A673 (cell line): ENCODE data around the gene DGKQ. TPM values are rescaled to one million over a fixed set of nuclear protein-coding genes. Genes with fewer than 3 reads are reported as not detected.
"Not testable (repeated sequence)": the region's sequence is repeated elsewhere in the genome, so short reads cannot be mapped to it uniquely, and the experiment has no call there.

ENCODE experiments used
- BruUV-seq: library from RNA; stranded (reverse); fragments of 400-500 nt; replicated peaks from 2 replicates; lab custom pipeline; 2021; lab: Mats Ljungman, UMichigan
- CTCF ChIA-PET: fragments of 300-600 bp; sonication (Branson Sonifier 250); formaldehyde crosslinking; loops from one replicate; lab custom pipeline; 2022; ENCODE audit warnings: antibody characterized with exemption; lab: Charles Lee
- POLR2A ChIA-PET: fragments of 300-600 bp; sonication (Branson Sonifier 250); formaldehyde crosslinking; loops from one replicate; lab custom pipeline; 2022; ENCODE audit warnings: antibody characterized with exemption; ENCODE audit not compliant: low non-redundant PET; lab: Charles Lee
- DNase-seq: peaks from one replicate; pipeline ENCODE4 v3.0.0-alpha.2; 2015; ENCODE audit warnings: low spot score
- H3K27ac ChIP-seq: fragments of 200-600 bp; sonication (generic); 2 replicates; pipeline ENCODE4 v1.5.1; 2016; ENCODE audit warnings: mixed run types, low read depth, mild to moderate bottlenecking, mixed read lengths, antibody characterized with exemption, low read length; ENCODE audit not compliant: poor library complexity, severe bottlenecking
- H3K27me3 ChIP-seq: fragments of 200-600 bp; sonication (generic); replicated peaks from 2 replicates; pipeline ENCODE4 v1.6.1; 2017; ENCODE audit warnings: mixed run types, low read depth, mild to moderate bottlenecking, mixed read lengths, antibody characterized with exemption, low read length; ENCODE audit not compliant: insufficient read depth, poor library complexity
- H3K36me3 ChIP-seq: fragments of 200-600 bp; sonication (generic); 2 replicates; pipeline ENCODE4 v1.6.1; 2016; ENCODE audit warnings: mixed run types, mild to moderate bottlenecking, mixed read lengths, antibody characterized with exemption, low read length; ENCODE audit not compliant: insufficient read depth, poor library complexity, severe bottlenecking
- H3K4me1 ChIP-seq: fragments of 200-600 bp; sonication (generic); 2 replicates; pipeline ENCODE4 v1.6.1; 2017; ENCODE audit warnings: mixed run types, mild to moderate bottlenecking, mixed read lengths, antibody characterized with exemption, low read length; ENCODE audit not compliant: insufficient read depth, poor library complexity, severe bottlenecking
- H3K4me3 ChIP-seq: fragments of 200-600 bp; sonication (generic); 2 replicates; pipeline ENCODE4 v1.5.1; 2016; ENCODE audit warnings: low read depth, mixed run types, mild to moderate bottlenecking, mixed read lengths, low read length; ENCODE audit not compliant: poor library complexity, severe bottlenecking
- H3K9me3 ChIP-seq: fragments of 200-600 bp; sonication (generic); 2 replicates; pipeline ENCODE4 v1.6.1; 2016; ENCODE audit warnings: mixed run types, low read depth, mild to moderate bottlenecking, mixed read lengths, antibody characterized with exemption, low read length; ENCODE audit not compliant: poor library complexity, severe bottlenecking
- CTCF ChIP-seq: fragments of 300-800, 200-600 bp; sonication (generic); conservative IDR thresholded peaks from 2 replicates; pipeline ENCODE4 v1.5.1; 2017; ENCODE audit warnings: low read depth, mild to moderate bottlenecking, antibody characterized with exemption, low read length, moderate library complexity, mixed read lengths
- EZH2 ChIP-seq: fragments of 200-600 bp; sonication (generic); IDR thresholded peaks from 2 replicates; pipeline ENCODE4 v1.6.1; 2017; ENCODE audit warnings: borderline replicate concordance, low read depth, mild to moderate bottlenecking, mixed read lengths, antibody characterized with exemption, low read length; ENCODE audit not compliant: poor library complexity, severe bottlenecking
- intact Hi-C: fragments of 100-400 bp; cut with micrococcal nuclease; formaldehyde crosslinking; loops from one replicate; pipeline ENCODE4 v1.10.0; 2022; ENCODE audit not compliant: unreplicated experiment
- total RNA-seq: library from RNA; stranded (reverse); gene quantifications from 2 replicates; pipeline ENCODE4 v1.2.3, GENCODE V29; 2021

Gene DGKQ
- total RNA-seq, 1 experiment from 2014 or later: 8.8 TPM

- CTCF ChIA-PET: no interaction called here
- H3K36me3 ChIP-seq: no peaks in the 10 kb centered on the region
- no peak for DNase-seq
- H3K4me1 ChIP-seq: no peaks in the 10 kb centered on the region
- TF ChIP-seq EZH2 (no peak), CTCF (no peak)
- intact Hi-C loops: no loop called here
- peaks cover 2% of the 10 kb centered on the region for H3K27me3 ChIP-seq
- POLR2A ChIA-PET: no interaction called here
- no peak overlapping the region for H3K27ac ChIP-seq
- no peaks in the 10 kb centered on the region for H3K9me3 ChIP-seq
- no TSS peak for BruUV-seq
- no peak overlapping the region for H3K4me3 ChIP-seq
Observed at GRCh38 chr4:945274-946102, 27.9 kb downstream of the DGKQ start.

- CTCF ChIA-PET, H3K27me3 ChIP-seq, POLR2A ChIA-PET, H3K27ac ChIP-seq, H3K9me3 ChIP-seq, intact Hi-C loops, BruUV-seq, H3K36me3 ChIP-seq, H3K4me1 ChIP-seq, DNase-seq, H3K4me3 ChIP-seq: not testable (repeated sequence)
Observed at GRCh38 chr4:939508-939907, 33.9 kb downstream of the DGKQ start.

GRCh38 chr4:932713-933070 lies 40.7 kb downstream of the DGKQ start:
- peak overlapping the region; percentile 89 for H3K27ac ChIP-seq
- intact Hi-C loops: no loop called here

More at GRCh38 chr4:932713-933070, 40.7 kb downstream of the DGKQ start:
- Histone ChIP-seq H3K27me3 (no peaks in the 10 kb centered on the region), H3K36me3 (no peaks in the 10 kb centered on the region), H3K4me3 (peak overlapping the region; percentile 84), H3K9me3 (no peaks in the 10 kb centered on the region), H3K4me1 (peaks cover 13% of the 10 kb centered on the region)
- TF ChIP-seq EZH2 (no peak), CTCF (no peak)
- ChIA-PET POLR2A (interaction anchor here (0.6 kb wide), 1 partner anchor 25 kb away, joined by 3 read pairs; no protein-coding TSS in a partner anchor), CTCF (no interaction called here)
- no peak for DNase-seq
- BruUV-seq: TSS peak; percentile 77
